GM21381 (cell line): ENCODE measurements around the gene SPATA6L.
"Not testable (repeated sequence)": the region's sequence is repeated elsewhere in the genome, so short reads cannot be mapped to it uniquely, and the experiment has no call there.

ENCODE experiments used
- ATAC-seq: cut with Tn5 transposase; IDR thresholded peaks from one replicate; pipeline ENCODE4 v1.9.1; 2021; ENCODE audit warnings: mild to moderate bottlenecking, moderate library complexity; ENCODE audit not compliant: unreplicated experiment

Gene SPATA6L

GRCh38 chr9:4640027-4640426 is 26.3 kb downstream of the SPATA6L start:
- ATAC-seq, result no peak

GRCh38 chr9:4639420-4639819 is 26.9 kb downstream of the SPATA6L start:
- no peak for ATAC-seq

GRCh38 chr9:4638968-4639367 is 27.3 kb downstream of the SPATA6L start:
- ATAC-seq, result no peak

GRCh38 chr9:4630836-4631235 is 35.4 kb downstream of the SPATA6L start:
- ATAC-seq, result no peak

- ATAC-seq, result no peak
Measured at GRCh38 chr9:4622016-4622415, 44.3 kb downstream of the SPATA6L start.

- no peak for ATAC-seq
Measured at GRCh38 chr9:4620881-4621555, 45.3 kb downstream of the SPATA6L start.

- ATAC-seq, result no peak
Measured at GRCh38 chr9:4620057-4620765, 46.1 kb downstream of the SPATA6L start.

GRCh38 chr9:4618700-4619099 is 47.6 kb downstream of the SPATA6L start:
- no peak for ATAC-seq

- no peak for ATAC-seq
Measured at GRCh38 chr9:4617752-4618151, 48.5 kb downstream of the SPATA6L start.

GRCh38 chr9:4615778-4616177 is 50.5 kb downstream of the SPATA6L start:
- ATAC-seq, result no peak

- ATAC-seq, result no peak
Measured at GRCh38 chr9:4615251-4615650, 51.0 kb downstream of the SPATA6L start.

- ATAC-seq, result no peak
Measured at GRCh38 chr9:4614627-4615026, 51.7 kb downstream of the SPATA6L start.

- not testable (repeated sequence) for ATAC-seq
Measured at GRCh38 chr9:4606033-4606432, 60.2 kb downstream of the SPATA6L start.

- peak; percentile 83 for ATAC-seq
Measured at GRCh38 chr9:4604678-4605095, 61.6 kb downstream of the SPATA6L start.

- no peak for ATAC-seq
Measured at GRCh38 chr9:4603830-4604229, 62.5 kb downstream of the SPATA6L start.

- ATAC-seq, result no peak
Measured at GRCh38 chr9:4600368-4600767, 65.9 kb downstream of the SPATA6L start.

GRCh38 chr9:4596165-4596922 is 69.9 kb downstream of the SPATA6L start:
- ATAC-seq, result peak; percentile 67

GRCh38 chr9:4594994-4595393 is 71.3 kb downstream of the SPATA6L start:
- ATAC-seq, result no peak

GRCh38 chr9:4594545-4594944 is 71.7 kb downstream of the SPATA6L start:
- no peak for ATAC-seq

- no peak for ATAC-seq
Measured at GRCh38 chr9:4592886-4593285, 73.4 kb downstream of the SPATA6L start.

- no peak for ATAC-seq
Measured at GRCh38 chr9:4592295-4592694, 74.0 kb downstream of the SPATA6L start.

GRCh38 chr9:4591123-4591500 is 75.2 kb downstream of the SPATA6L start:
- ATAC-seq, result no peak
